Fibroblast of gingiva (primary cell): Measurements from ENCODE around the gene NRP1.

Source experiments
- DNase-seq: peaks from one replicate; pipeline ENCODE4 v3.0.0-alpha.2; 2011; ENCODE audit warnings: low read depth

Gene NRP1

GRCh38 chr10:33186150-33186549 lies 148.3 kb downstream of the NRP1 start:
- no peak for DNase-seq

GRCh38 chr10:33183655-33184054 lies 150.8 kb downstream of the NRP1 start:
- peak; percentile 52 for DNase-seq

- DNase-seq: no peak
Observed at GRCh38 chr10:33180921-33181320, 153.5 kb downstream of the NRP1 start.

GRCh38 chr10:33180390-33180789 lies 154.1 kb downstream of the NRP1 start:
- DNase-seq: no peak

GRCh38 chr10:33179067-33179466 lies 155.4 kb downstream of the NRP1 start:
- DNase-seq: peak; percentile 68

GRCh38 chr10:33178026-33178755 lies 156.3 kb downstream of the NRP1 start:
- DNase-seq: no peak

GRCh38 chr10:33176688-33177087 lies 157.8 kb downstream of the NRP1 start:
- DNase-seq: no peak

- DNase-seq: no peak
Observed at GRCh38 chr10:33174674-33175434, 159.6 kb downstream of the NRP1 start.

GRCh38 chr10:33165911-33166310 lies 168.6 kb downstream of the NRP1 start:
- DNase-seq: no peak

GRCh38 chr10:33164060-33164709 lies 170.3 kb downstream of the NRP1 start:
- no peak for DNase-seq

- DNase-seq: no peak
Observed at GRCh38 chr10:33162248-33162575, 172.3 kb downstream of the NRP1 start.

- no peak for DNase-seq
Observed at GRCh38 chr10:33161550-33162247, 172.8 kb downstream of the NRP1 start.

- DNase-seq: no peak
Observed at GRCh38 chr10:33160151-33160550, 174.3 kb downstream of the NRP1 start.

GRCh38 chr10:33157103-33157502 lies 177.4 kb downstream of the NRP1 start:
- peak; percentile 78 for DNase-seq

GRCh38 chr10:33155720-33156638 lies 178.5 kb downstream of the NRP1 start:
- peak; percentile 72 for DNase-seq

- DNase-seq: no peak
Observed at GRCh38 chr10:33154590-33154989, 179.9 kb downstream of the NRP1 start.

- no peak for DNase-seq
Observed at GRCh38 chr10:33153968-33154327, 180.5 kb downstream of the NRP1 start.

- DNase-seq: no peak
Observed at GRCh38 chr10:33153251-33153967, 181.1 kb downstream of the NRP1 start.

- DNase-seq: no peak
Observed at GRCh38 chr10:33152750-33153149, 181.7 kb downstream of the NRP1 start.

GRCh38 chr10:33152146-33152545 lies 182.3 kb downstream of the NRP1 start:
- no peak for DNase-seq

GRCh38 chr10:33151344-33151864 lies 183.1 kb downstream of the NRP1 start:
- DNase-seq: no peak
